GM12878 (cell line): ENCODE measurements around the gene DGKI. TPM values are rescaled to one million over a fixed set of nuclear protein-coding genes. Genes with fewer than 3 reads are reported as not detected.

Experiments used
- ATAC-seq: fragments of 200-7000 bp; cut with Tn5 transposase; 3 replicates; pipeline ENCODE4 v1.9.1; 2020; ENCODE audit warnings: mild to moderate bottlenecking, moderate library complexity
- BruUV-seq: library from RNA; stranded (reverse); fragments of 400-500 nt; replicated peaks from 2 replicates; lab custom pipeline; 2021; lab: Mats Ljungman, UMichigan
- CTCF ChIA-PET: fragments of 300-600 bp; sonication (Branson Sonifier 250); formaldehyde crosslinking; extraction: SDS; loops from one replicate; lab custom pipeline; 2021; ENCODE audit warnings: inconsistent platforms; lab: Yijun Ruan, JAX
- POLR2A ChIA-PET: fragments of 350-600 bp; formaldehyde crosslinking; extraction: SDS; loops from one replicate; lab custom pipeline; 2021; ENCODE audit warnings: inconsistent platforms; lab: Charles Lee
- RAD21 ChIA-PET: fragments of 300-600 bp; sonication (Branson Sonifier 250); formaldehyde crosslinking; loops from one replicate; lab custom pipeline; 2023; ENCODE audit warnings: antibody characterized with exemption; ENCODE audit not compliant: unreplicated experiment; lab: Charles Lee
- SMC1A ChIA-PET: fragments of 300-600 bp; sonication (Branson Sonifier 250); formaldehyde crosslinking; loops from one replicate; lab custom pipeline; 2023; ENCODE audit not compliant: unreplicated experiment, uncharacterized antibody; lab: Charles Lee
- DNase-seq: peaks from one replicate; pipeline ENCODE4 v3.0.0-alpha.2; 2011; ENCODE audit warnings: low read depth, low spot score
- FAIRE-seq: peaks from 3 replicates; lab custom pipeline; 2011; peaks lifted over from hg19 to GRCh38; lab: Jason Lieb, UNC
- H2AFZ ChIP-seq: 2 replicates; pipeline ENCODE4 v1.6.0; 2011; ENCODE audit warnings: low read depth, low read length, control low read depth; ENCODE audit not compliant: control insufficient read depth
- H3K27ac ChIP-seq: 2 replicates; pipeline ENCODE4 v1.5.1; 2011; ENCODE audit warnings: control low read depth; ENCODE audit not compliant: control insufficient read depth, insufficient read depth
- H3K27me3 ChIP-seq, 2 experiments: replicated peaks in 1 of 2; 2 replicates each; pipeline versions ENCODE4 v1.6.0 to v1.6.1; 2011; ENCODE audit warnings: low read length in 1 of 2; ENCODE audit not compliant: control insufficient read depth in 2 of 2, insufficient read depth in 2 of 2
- H3K36me3 ChIP-seq, 2 experiments: 2 replicates each; pipeline ENCODE4 v1.5.1; 2011; ENCODE audit warnings: low read length in 1 of 2; ENCODE audit not compliant: control insufficient read depth in 2 of 2, insufficient read depth in 2 of 2
- H3K4me1 ChIP-seq: 2 replicates; pipeline ENCODE4 v1.6.1; 2011; ENCODE audit warnings: mild to moderate bottlenecking, low read length, moderate library complexity, mixed read lengths; ENCODE audit not compliant: control insufficient read depth, insufficient read depth
- H3K4me2 ChIP-seq: 2 replicates; pipeline ENCODE4 v1.6.0; 2011; ENCODE audit warnings: control low read depth; ENCODE audit not compliant: control insufficient read depth, insufficient read depth
- H3K4me3 ChIP-seq: fragments of 200-600 bp; sonication (generic); 2 replicates; pipeline ENCODE4 v1.5.1; 2016
- H3K79me2 ChIP-seq: 2 replicates; pipeline ENCODE4 v1.6.0; 2011; ENCODE audit warnings: low read length; ENCODE audit not compliant: control insufficient read depth, insufficient read depth
- H3K9ac ChIP-seq: 2 replicates; pipeline ENCODE4 v1.8.0; 2011; ENCODE audit warnings: low read length, control low read depth, mixed read lengths; ENCODE audit not compliant: control insufficient read depth, insufficient read depth
- H3K9me3 ChIP-seq: replicated peaks from 3 replicates; pipeline ENCODE4 v1.5.1; 2011; ENCODE audit warnings: mild to moderate bottlenecking, low read length; ENCODE audit not compliant: control insufficient read depth, insufficient read depth
- H4K20me1 ChIP-seq: 2 replicates; pipeline ENCODE4 v1.6.0; 2011; ENCODE audit not compliant: control insufficient read depth, insufficient read depth
- E4F1 ChIP-seq: fragments of 450-650 bp; IDR thresholded peaks from 2 replicates; pipeline ENCODE4 v1.6.1; 2018; ENCODE audit warnings: borderline replicate concordance, mild to moderate bottlenecking; ENCODE audit not compliant: partially characterized antibody
- IKZF2 ChIP-seq, 2 experiments: fragments of 450-650 bp; IDR thresholded peaks; 2 replicates each; pipeline ENCODE4 v1.6.1; 2017; ENCODE audit warnings: mild to moderate bottlenecking in 2 of 2, moderate library complexity in 2 of 2
- IRF5 ChIP-seq: fragments of 450-650 bp; IDR thresholded peaks from 2 replicates; pipeline ENCODE4 v1.6.1; 2017; ENCODE audit warnings: borderline replicate concordance
- JUND ChIP-seq: IDR thresholded peaks from 2 replicates; pipeline ENCODE4 v1.6.1; 2012; ENCODE audit warnings: low read depth, mild to moderate bottlenecking, low read length, improper control_type of control experiment, moderate library complexity
- PAX5 ChIP-seq: IDR thresholded peaks from 2 replicates; pipeline ENCODE4 v1.6.1; 2011; ENCODE audit warnings: low read depth, low read length, borderline replicate concordance
- RAD51 ChIP-seq: fragments of 450-650 bp; IDR thresholded peaks from 2 replicates; pipeline ENCODE4 v1.6.1; 2016; ENCODE audit warnings: moderate library complexity, mild to moderate bottlenecking, inconsistent platforms
- RFX5 ChIP-seq: IDR thresholded peaks from 2 replicates; pipeline ENCODE4 v1.6.1; 2011; ENCODE audit warnings: low read depth, low read length, improper control_type of control experiment
- RUNX3 ChIP-seq: IDR thresholded peaks from 2 replicates; pipeline ENCODE4 v1.6.1; 2012; ENCODE audit warnings: low read length, inconsistent platforms
- SMAD5 ChIP-seq: IDR thresholded peaks from 2 replicates; pipeline ENCODE4 v1.6.1; 2016; ENCODE audit warnings: antibody characterized with exemption, low read depth
- SMARCA5 ChIP-seq: fragments of 450-650 bp; IDR thresholded peaks from 2 replicates; pipeline ENCODE4 v1.6.1; 2017; ENCODE audit warnings: mild to moderate bottlenecking
- TAF1 ChIP-seq: IDR thresholded peaks from 2 replicates; pipeline ENCODE4 v1.6.1; 2011; ENCODE audit warnings: mild to moderate bottlenecking, low read depth, low read length, borderline replicate concordance
- USF1 ChIP-seq: IDR thresholded peaks from 2 replicates; pipeline ENCODE4 v1.6.1; 2011; ENCODE audit warnings: borderline replicate concordance, low read depth, mild to moderate bottlenecking, moderate library complexity, mixed read lengths, low read length; ENCODE audit not compliant: insufficient read depth; ENCODE audit errors: extremely low read length
- YY1 ChIP-seq: IDR thresholded peaks from 2 replicates; pipeline ENCODE4 v1.6.1; 2011; ENCODE audit warnings: low read depth, mild to moderate bottlenecking, low read length
- ZNF384 ChIP-seq: IDR thresholded peaks from 2 replicates; pipeline ENCODE4 v1.6.1; 2012; ENCODE audit warnings: low read depth, mild to moderate bottlenecking, low read length, improper control_type of control experiment, borderline replicate concordance
- ZNF687 ChIP-seq: fragments of 450-650 bp; IDR thresholded peaks from 2 replicates; pipeline ENCODE4 v1.6.1; 2017; ENCODE audit warnings: mild to moderate bottlenecking, moderate library complexity
- WGBS: methylation state at CpG from one replicate; pipeline ENCODE4 v1.1.6; 2016; ENCODE audit warnings: low lambda C conversion rate; ENCODE audit not compliant: insufficient replicate concordance, insufficient coverage; ENCODE audit errors: missing lambda C conversion rate; 5-methylcytosine and 5-hydroxymethylcytosine counted together
- in situ Hi-C: fragments of 300-500 bp; cut with MboI; formaldehyde crosslinking; loops from 9 replicates; pipeline ENCODE4 v1.14.3; 2018; ENCODE audit warnings: mixed read lengths
- intact Hi-C: fragments of 100-400 bp; cut with micrococcal nuclease; formaldehyde crosslinking; loops from one replicate; pipeline ENCODE4 v1.14.2; 2022; ENCODE audit not compliant: unreplicated experiment
- polyA plus RNA-seq, 11 experiments: library from polyadenylated mRNA; depleted of rRNA in 4 of 11; unstranded in 6 of 11; stranded (reverse) in 5 of 11; fragments of >200 nt; fragmentation: Nextera tagmentation in 4 of 11; fragmentation: Illumina TruSeq in 1 of 11; extraction: Ambion mirVana in 4 of 11; extraction: Trizol in 1 of 11; gene quantifications; 1 replicate in 1 of 11; 2 replicates in 10 of 11; pipeline versions ENCODE4 v1.2.1 to v1.2.3, GENCODE V29; 2011 to 2016; ENCODE audit warnings: inconsistent platforms in 2 of 11, missing spikeins in 2 of 11, low read depth in 1 of 11
- total RNA-seq, 4 experiments: library from RNA; depleted of rRNA in 3 of 4; stranded (reverse); fragments of >200 nt in 3 of 4; fragmentation: Illumina TruSeq in 1 of 4; extraction: Trizol in 1 of 4; gene quantifications; 2 replicates each; pipeline versions ENCODE4 v1.2.1 to v1.2.3, GENCODE V29; 2013 to 2021

The DGKI gene
- total and polyA plus RNA-seq, 10 of the 15 experiments (the other 5 are each of a cell fraction or from before 2014, with no cell fraction given), result 10.4 to 37.1 (median 22.1) TPM

DNA sequence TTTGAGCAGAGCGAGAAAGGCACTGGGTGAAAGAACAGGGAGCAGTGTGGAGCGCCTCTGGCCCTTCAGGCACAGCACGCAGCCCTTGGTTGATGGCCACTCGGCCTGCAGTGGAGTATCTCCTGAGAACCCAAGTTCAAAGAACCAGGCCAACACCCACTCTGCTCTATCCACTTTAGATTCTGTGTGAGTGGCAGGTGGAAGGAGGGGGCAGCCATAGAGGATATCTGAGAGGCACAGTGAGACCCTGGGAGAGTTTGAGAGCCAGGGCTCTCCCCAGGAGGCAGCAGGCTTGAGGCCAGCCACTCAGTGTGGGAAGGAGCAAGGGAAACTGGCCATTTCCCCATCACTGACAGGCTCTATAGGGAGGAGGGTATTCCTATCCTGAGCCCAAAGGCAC, 450.7 kb downstream of the DGKI start:
- BruUV-seq, result no TSS peak
- intact Hi-C loops (no loop called here), in situ Hi-C loops (no loop called here)
- Histone ChIP-seq H3K79me2 (no peaks in the 10 kb centered on the region), H3K9ac (no peak overlapping the region), H3K27ac (no peak overlapping the region), H4K20me1 (no peaks in the 10 kb centered on the region), H3K36me3 (no peaks in the 10 kb centered on the region), H3K27me3 (no peaks in the 10 kb centered on the region; a peak in 1 of 4 replicates), H3K4me1 (no peaks in the 10 kb centered on the region), H3K9me3 (no peaks in the 10 kb centered on the region), H3K4me3 (no peak overlapping the region), H2AFZ (no peak overlapping the region), H3K4me2 (no peak overlapping the region)
- ATAC-seq, result no peak
- 7% methylated on average over 4 of the region's 4 CpGs for WGBS
- RAD21 ChIA-PET, result no interaction called here
- CTCF ChIA-PET, result interaction anchor here (2.4 kb wide), 1 partner anchor 8 kb away, joined by 10 read pairs; no protein-coding TSS in a partner anchor
- no peak for DNase-seq
- SMC1A ChIA-PET, result interaction anchor here (1.1 kb wide), 1 partner anchor 9 kb away, joined by 4 read pairs; no protein-coding TSS in a partner anchor
- POLR2A ChIA-PET, result no interaction called here
- FAIRE-seq, result no peak
- TF ChIP-seq SMARCA5, result no peak
- no peak for TF ChIP-seq JUND
- TF ChIP-seq RAD51, result no peak
- TF ChIP-seq ZNF384, result no peak
- TF ChIP-seq E4F1, result no peak
- TF ChIP-seq USF1, result no peak
- TF ChIP-seq RFX5, result no peak
- no peak for TF ChIP-seq ZNF687
- no peak for TF ChIP-seq RUNX3
- no peak for TF ChIP-seq IRF5
- no peak for TF ChIP-seq TAF1
- no peak for TF ChIP-seq PAX5
- TF ChIP-seq YY1, result no peak
- no peak for TF ChIP-seq SMAD5
- no peak for TF ChIP-seq IKZF2 (IDR thresholded peaks at IDR 0.05)
